Mucosa of stomach (tissue), 1 donor: Measurements from ENCODE around the gene TBC1D17.

ENCODE experiments used
- H3K27me3 ChIP-seq: one replicate; pipeline ENCODE4 v1.7.0; 2013; ENCODE audit warnings: mild to moderate bottlenecking, low read length; ENCODE audit not compliant: control insufficient read depth, insufficient read depth
- H3K36me3 ChIP-seq: one replicate; pipeline ENCODE4 v1.7.0; 2013; ENCODE audit warnings: low read length; ENCODE audit not compliant: control insufficient read depth, insufficient read depth
- H3K4me1 ChIP-seq: one replicate; pipeline ENCODE4 v1.7.0; 2013; ENCODE audit warnings: mild to moderate bottlenecking, low read length; ENCODE audit not compliant: control insufficient read depth, insufficient read depth
- H3K4me3 ChIP-seq: one replicate; pipeline ENCODE4 v1.7.0; 2013; ENCODE audit warnings: low read length
- H3K9ac ChIP-seq: one replicate; pipeline ENCODE4 v1.7.0; 2013; ENCODE audit warnings: mild to moderate bottlenecking, low read length, moderate library complexity
- H3K9me3 ChIP-seq: one replicate; pipeline ENCODE4 v1.7.0; 2013; ENCODE audit warnings: mild to moderate bottlenecking, low read length, moderate library complexity; ENCODE audit not compliant: control insufficient read depth
- donor health status: Pancreatic carcinoma.

Gene TBC1D17

GRCh38 chr19:49838885-49839588 is 38.5 kb upstream of the TBC1D17 start:
- no peaks in the 10 kb centered on the region for H3K4me1 ChIP-seq
- no peaks in the 10 kb centered on the region for H3K27me3 ChIP-seq
- peaks cover 7% of the 10 kb centered on the region for H3K36me3 ChIP-seq
- H3K9me3 ChIP-seq, result no peaks in the 10 kb centered on the region
- H3K9ac ChIP-seq, result no peak overlapping the region
- no peak overlapping the region for H3K4me3 ChIP-seq

GRCh38 chr19:49839713-49840112 is 37.8 kb upstream of the TBC1D17 start:
- no peaks in the 10 kb centered on the region for H3K9me3 ChIP-seq
- no peaks in the 10 kb centered on the region for H3K4me1 ChIP-seq
- no peak overlapping the region for H3K4me3 ChIP-seq
- H3K36me3 ChIP-seq, result peaks cover 7% of the 10 kb centered on the region
- no peaks in the 10 kb centered on the region for H3K27me3 ChIP-seq
- H3K9ac ChIP-seq, result no peak overlapping the region

GRCh38 chr19:49840321-49840720 is 37.2 kb upstream of the TBC1D17 start:
- H3K36me3 ChIP-seq, result peaks cover 7% of the 10 kb centered on the region
- no peaks in the 10 kb centered on the region for H3K9me3 ChIP-seq
- H3K4me3 ChIP-seq, result no peak overlapping the region
- no peaks in the 10 kb centered on the region for H3K27me3 ChIP-seq
- H3K9ac ChIP-seq, result no peak overlapping the region
- no peaks in the 10 kb centered on the region for H3K4me1 ChIP-seq

- no peaks in the 10 kb centered on the region for H3K4me1 ChIP-seq
- no peaks in the 10 kb centered on the region for H3K27me3 ChIP-seq
- no peak overlapping the region for H3K9ac ChIP-seq
- no peaks in the 10 kb centered on the region for H3K9me3 ChIP-seq
- peaks cover 7% of the 10 kb centered on the region for H3K36me3 ChIP-seq
- no peak overlapping the region for H3K4me3 ChIP-seq
Observed at GRCh38 chr19:49840736-49841249, 36.7 kb upstream of the TBC1D17 start.

- no peak overlapping the region for H3K9ac ChIP-seq
- H3K4me1 ChIP-seq, result no peaks in the 10 kb centered on the region
- no peaks in the 10 kb centered on the region for H3K27me3 ChIP-seq
- H3K9me3 ChIP-seq, result no peaks in the 10 kb centered on the region
- H3K36me3 ChIP-seq, result peaks cover 7% of the 10 kb centered on the region
- no peak overlapping the region for H3K4me3 ChIP-seq
Observed at GRCh38 chr19:49843265-49843664, 34.2 kb upstream of the TBC1D17 start.

- peaks cover 4% of the 10 kb centered on the region for H3K36me3 ChIP-seq
- no peak overlapping the region for H3K4me3 ChIP-seq
- no peaks in the 10 kb centered on the region for H3K4me1 ChIP-seq
- no peaks in the 10 kb centered on the region for H3K9me3 ChIP-seq
- no peak overlapping the region for H3K9ac ChIP-seq
- no peaks in the 10 kb centered on the region for H3K27me3 ChIP-seq
Observed at GRCh38 chr19:49844138-49845095, 33.1 kb upstream of the TBC1D17 start.

GRCh38 chr19:49845414-49845813 is 32.1 kb upstream of the TBC1D17 start:
- Histone ChIP-seq H3K27me3 (no peaks in the 10 kb centered on the region), H3K36me3 (no peaks in the 10 kb centered on the region), H3K9ac (no peak overlapping the region), H3K4me3 (no peak overlapping the region), H3K9me3 (no peaks in the 10 kb centered on the region), H3K4me1 (peaks cover 8% of the 10 kb centered on the region)

GRCh38 chr19:49846408-49846807 is 31.1 kb upstream of the TBC1D17 start:
- Histone ChIP-seq H3K27me3 (no peaks in the 10 kb centered on the region), H3K9ac (no peak overlapping the region), H3K4me1 (peaks cover 8% of the 10 kb centered on the region), H3K9me3 (no peaks in the 10 kb centered on the region), H3K36me3 (no peaks in the 10 kb centered on the region), H3K4me3 (no peak overlapping the region)

- Histone ChIP-seq H3K9ac (no peak overlapping the region), H3K4me3 (no peak overlapping the region), H3K4me1 (peaks cover 19% of the 10 kb centered on the region), H3K36me3 (no peaks in the 10 kb centered on the region), H3K27me3 (no peaks in the 10 kb centered on the region), H3K9me3 (no peaks in the 10 kb centered on the region)
Observed at GRCh38 chr19:49847731-49848696, 29.5 kb upstream of the TBC1D17 start.

GRCh38 chr19:49848938-49849337 is 28.6 kb upstream of the TBC1D17 start:
- no peaks in the 10 kb centered on the region for H3K27me3 ChIP-seq
- H3K4me1 ChIP-seq, result peaks cover 28% of the 10 kb centered on the region
- no peak overlapping the region for H3K9ac ChIP-seq
- H3K9me3 ChIP-seq, result no peaks in the 10 kb centered on the region
- no peak overlapping the region for H3K4me3 ChIP-seq
- no peaks in the 10 kb centered on the region for H3K36me3 ChIP-seq

- Histone ChIP-seq H3K36me3 (no peaks in the 10 kb centered on the region), H3K27me3 (no peaks in the 10 kb centered on the region), H3K9me3 (no peaks in the 10 kb centered on the region), H3K4me3 (no peak overlapping the region), H3K9ac (no peak overlapping the region), H3K4me1 (peaks cover 30% of the 10 kb centered on the region)
Observed at GRCh38 chr19:49849433-49850220, 27.9 kb upstream of the TBC1D17 start.
